HG02763 (cell line): ENCODE results near the gene DDB1.

Experiments
- ATAC-seq: cut with Tn5 transposase; IDR thresholded peaks from one replicate; pipeline ENCODE4 v1.9.1; 2021; ENCODE audit warnings: mild to moderate bottlenecking, moderate library complexity; ENCODE audit not compliant: unreplicated experiment

The DDB1 gene

DNA sequence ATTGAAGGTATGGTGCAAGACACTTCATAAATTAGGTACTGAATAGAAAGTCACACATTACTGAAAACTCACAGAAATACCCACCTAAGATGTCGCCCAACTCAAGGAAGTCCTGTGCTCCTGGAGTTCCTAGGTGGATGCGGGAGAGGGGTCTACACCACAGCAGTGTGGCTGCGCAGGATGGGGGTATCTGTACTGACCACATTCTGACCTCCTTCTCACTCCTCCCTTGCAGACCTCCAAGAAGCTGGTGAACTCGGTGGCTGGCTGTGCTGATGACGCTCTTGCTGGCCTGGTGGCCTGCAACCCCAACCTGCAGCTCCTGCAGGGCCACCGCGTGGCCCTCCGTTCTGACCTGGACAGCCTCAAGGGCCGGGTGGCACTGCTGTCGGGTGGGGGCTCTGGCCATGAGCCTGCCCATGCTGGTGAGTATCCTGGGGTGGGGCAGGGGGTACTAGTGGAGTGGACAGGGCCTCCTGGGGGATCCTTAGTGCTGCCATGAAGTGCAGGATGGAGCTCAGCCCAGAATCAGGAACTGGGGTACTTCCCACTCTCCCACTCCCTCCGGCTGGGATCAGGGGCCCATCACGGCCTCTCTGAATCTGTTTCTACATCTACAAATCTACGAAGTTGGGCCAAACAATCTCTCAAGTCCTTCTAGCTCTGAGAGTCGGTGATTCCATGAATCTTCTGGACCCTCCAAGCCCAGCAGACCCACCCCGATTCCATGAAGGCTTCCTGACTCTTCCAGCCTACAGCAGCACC lies 5.0 kb upstream of the DDB1 start:
- ATAC-seq, result no peak

DNA sequence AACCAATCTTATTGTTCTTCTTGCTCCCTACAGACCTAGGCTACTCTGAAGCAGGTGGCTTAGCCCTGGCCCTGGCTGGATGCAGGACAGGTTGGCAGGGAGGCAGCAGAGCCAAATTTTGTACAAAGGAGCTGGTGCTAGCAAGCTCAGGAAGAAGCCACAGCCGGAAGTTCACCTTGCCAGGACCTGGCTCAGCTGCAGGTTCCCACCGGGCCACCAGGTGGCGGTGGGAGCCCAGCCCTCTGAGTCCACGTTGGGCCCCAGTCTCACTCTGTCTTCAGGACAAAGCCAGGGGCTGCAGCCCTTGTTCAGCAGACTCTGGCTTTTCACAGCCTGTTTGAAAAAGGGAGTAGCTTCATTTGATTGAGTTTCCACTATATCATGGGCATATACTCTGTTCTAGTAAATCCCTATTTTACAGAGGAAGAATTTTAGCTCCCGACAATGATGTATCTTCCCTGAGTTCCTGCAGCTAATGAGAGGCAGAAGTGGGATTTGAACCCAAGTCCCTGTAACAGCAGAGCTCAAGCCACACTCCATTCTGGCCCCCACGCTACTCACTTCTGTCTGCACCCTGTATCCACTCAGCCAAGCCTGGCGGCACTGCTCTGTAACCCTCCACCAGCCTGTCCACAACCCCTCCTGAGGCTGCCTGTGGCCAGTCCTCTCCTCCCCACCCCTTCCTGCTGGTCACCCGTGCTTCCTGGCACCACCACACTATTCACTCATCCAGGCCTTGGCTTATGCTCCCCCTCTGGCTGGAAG lies 3.4 kb upstream of the DDB1 start:
- ATAC-seq, result no peak

DNA sequence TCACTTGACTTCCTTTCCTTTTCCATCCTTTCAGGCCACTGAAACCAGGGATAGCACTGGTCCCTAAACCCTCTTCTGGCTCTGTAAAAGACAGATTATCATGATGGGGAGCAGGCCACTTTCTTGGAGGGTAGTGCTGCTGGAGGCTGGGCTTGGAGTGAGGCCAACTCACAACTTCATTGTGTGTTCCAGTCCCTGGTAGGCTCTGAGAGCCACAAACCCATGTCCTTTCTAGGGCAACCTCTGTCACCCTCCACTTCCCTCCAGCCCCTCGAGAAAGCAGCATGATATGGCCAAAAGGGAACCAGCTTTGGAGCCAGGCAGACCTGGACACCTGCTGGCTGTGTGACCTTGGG lies 2.4 kb upstream of the DDB1 start:
- ATAC-seq, result no peak

DNA sequence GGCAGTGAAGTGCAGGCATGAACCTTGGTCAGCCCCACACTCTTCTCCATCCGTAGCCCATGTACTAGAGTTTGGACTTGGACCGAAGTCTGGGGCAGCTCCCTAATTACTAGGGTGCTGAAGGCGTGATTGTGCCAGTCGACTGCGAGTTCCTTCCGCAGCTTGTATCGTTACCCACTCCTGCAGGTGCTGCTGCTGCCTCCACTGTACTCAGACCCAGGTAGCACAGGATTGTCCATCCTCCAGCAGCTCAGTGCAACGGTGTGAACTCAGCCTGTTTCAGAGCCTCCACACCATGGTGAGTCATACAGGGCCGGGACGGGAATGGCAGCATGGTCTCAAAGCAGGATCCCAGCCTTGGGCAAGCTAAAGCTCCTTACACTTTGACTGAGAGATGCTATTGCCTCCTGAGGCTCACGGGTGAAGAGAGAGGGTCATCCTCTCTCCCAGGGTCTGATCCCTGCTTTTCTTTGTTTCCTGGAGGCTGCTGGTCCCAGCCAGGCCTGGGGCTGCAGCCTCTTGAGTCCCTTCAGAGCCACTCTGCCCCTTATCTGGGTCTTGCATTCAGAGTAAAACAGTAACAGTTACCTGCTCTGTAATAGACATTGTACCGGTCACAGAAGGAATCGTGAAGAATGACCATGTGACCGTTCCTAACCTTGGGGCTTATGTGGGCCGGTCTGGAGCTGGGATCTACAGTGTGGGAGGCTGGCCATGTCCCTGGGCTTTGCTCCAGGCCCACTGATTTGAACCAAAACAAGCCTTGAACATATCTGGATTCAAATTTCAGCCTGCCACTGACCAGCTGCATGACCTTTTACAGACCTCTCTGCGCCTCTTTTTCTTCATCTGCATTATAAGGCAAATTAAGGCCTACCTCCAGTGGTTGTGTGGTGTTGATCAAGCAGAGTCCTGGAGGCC lies 1.8 kb upstream of the DDB1 start:
- no peak for ATAC-seq

DNA sequence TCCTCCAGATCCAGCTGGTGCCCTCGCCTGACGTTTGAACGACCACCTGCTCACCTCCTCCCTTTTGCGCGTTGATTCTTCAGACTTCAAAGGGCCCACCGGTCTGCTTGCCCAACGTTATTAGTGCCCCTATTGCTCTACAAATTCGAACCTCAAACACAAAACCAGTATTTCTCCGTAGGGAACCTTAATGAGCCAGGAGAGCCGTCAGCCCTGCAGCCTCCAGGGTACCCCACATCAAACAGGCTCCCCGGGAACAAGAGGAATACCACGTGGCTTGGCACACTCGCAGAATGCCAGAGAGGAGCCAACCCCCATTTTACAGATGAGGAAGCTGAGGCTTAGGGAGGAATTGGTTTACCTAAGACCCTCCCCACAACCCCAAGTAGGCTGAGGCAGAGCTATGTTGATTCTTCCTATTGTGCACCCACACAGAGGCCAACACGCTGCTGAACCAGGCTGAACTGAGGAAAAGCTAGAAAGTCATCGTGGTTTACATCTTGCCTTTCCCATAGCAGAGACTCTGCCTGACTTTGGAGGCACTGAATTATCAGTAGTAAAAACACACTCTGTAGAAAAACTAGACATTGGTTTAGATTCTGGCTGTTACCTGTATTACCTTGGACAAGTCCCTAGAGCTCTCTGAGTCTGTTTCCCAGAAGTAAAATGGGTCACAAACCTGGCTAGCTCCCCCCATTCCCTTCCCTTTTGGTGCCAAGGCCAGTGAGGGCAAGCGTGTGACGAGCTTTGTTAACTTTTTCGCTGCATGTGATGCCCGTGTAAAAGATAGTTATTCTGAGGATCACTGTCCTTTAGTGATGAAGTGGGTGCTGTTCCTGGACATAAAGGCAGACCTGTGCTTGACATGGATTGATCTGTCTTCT lies 887 bp upstream of the DDB1 start:
- no peak for ATAC-seq

DNA sequence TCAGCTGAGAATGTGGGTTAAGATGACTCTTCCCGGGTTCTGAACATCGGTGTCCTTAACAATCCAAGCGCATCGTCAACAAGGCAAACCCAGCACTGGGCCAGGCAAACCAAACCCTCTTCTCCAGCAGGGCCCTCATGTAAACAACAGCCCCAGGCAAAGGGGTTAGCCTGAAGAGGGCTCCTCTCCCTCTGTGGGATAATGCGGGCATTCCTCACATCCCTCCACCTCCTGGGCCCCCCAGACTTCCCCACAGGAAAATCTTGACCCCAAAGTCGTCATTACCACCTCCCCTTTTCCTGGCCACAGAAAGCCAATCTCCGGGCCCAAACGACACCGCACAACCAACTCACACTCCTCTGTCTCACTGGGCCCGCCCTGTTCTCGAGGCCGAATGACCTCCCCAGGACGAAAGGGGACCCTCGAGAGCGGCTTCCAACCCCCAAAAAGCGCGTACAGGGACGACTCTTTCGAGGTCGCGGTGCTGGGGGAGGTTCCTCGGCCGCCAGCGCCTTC lies 566 bp downstream of the DDB1 start:
- no peak for ATAC-seq

DNA sequence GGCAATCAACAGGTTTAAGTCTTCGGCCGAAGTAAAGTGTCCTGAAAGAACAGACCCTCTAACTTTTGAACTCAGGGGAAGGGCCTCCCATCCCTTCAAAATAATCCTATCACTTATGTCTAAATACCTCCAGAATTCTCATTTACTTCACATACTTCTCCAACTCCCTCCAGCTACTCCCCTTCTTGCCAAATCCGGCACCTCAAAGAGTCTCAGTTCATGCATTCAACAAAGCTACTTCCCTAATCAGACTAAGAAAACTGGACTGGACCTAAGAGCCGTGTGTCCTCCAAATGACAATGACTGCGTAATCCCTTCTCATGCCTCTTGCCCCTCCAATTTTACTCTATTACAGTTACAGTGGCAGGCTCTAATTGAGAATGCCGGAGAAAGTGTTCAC lies 1.3 kb downstream of the DDB1 start:
- ATAC-seq, result no peak

DNA sequence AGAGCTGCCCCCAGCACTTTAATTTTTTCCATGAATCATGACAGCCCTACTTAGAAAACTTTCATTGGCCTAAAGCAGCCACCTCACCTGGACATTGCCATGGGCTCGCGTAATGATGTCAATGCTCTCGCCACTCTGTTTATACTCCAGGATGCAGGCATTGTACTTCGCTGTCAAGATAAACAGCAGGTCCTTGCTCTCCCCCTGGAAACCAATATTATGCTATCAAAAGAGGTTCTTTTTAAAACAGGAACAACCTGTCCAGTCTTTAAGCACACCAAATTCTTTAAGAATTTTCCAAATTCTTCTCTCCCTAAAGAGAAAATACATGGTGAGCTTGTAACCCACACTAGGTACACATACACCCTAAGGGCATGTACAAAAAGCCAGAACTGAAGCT lies 3.0 kb downstream of the DDB1 start:
- ATAC-seq, result no peak

DNA sequence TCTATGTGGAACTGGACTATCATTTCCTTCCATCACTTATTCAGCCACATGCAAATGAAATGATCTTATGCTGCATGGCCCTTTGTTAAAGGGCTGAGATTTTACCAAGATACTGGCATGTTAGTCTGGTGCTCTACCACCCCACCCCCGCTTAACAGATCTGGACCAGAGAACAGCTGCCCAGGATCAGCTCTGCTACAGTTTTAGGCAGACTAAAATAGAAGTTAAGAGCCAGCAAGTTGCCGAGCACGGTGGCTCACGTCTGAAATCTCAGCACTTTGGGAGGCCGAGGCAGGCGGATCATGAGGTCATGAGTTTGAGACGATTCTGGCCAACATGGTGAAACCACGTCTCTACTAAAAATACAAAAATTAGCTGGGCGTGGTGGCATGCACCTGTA lies 4.6 kb downstream of the DDB1 start:
- no peak for ATAC-seq

DNA sequence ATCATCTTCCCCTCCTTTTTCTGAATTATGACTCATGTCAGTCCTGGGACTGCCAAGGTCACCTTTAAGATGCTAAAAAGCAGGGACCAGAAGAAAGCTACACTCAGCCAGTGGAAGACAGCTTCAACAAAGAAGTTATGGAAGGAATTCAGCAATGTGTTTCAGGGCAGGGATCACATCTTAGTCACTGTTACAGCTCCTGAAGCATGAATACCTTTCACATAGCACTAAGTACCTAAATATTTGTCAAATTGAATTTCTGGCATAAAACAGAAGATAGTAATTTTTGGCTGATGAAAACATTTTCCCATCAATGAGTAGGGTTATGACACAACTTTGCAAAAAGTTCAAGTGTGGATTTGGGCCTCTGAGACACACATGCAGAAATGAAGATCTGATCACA lies 5.2 kb downstream of the DDB1 start:
- no peak for ATAC-seq

DNA sequence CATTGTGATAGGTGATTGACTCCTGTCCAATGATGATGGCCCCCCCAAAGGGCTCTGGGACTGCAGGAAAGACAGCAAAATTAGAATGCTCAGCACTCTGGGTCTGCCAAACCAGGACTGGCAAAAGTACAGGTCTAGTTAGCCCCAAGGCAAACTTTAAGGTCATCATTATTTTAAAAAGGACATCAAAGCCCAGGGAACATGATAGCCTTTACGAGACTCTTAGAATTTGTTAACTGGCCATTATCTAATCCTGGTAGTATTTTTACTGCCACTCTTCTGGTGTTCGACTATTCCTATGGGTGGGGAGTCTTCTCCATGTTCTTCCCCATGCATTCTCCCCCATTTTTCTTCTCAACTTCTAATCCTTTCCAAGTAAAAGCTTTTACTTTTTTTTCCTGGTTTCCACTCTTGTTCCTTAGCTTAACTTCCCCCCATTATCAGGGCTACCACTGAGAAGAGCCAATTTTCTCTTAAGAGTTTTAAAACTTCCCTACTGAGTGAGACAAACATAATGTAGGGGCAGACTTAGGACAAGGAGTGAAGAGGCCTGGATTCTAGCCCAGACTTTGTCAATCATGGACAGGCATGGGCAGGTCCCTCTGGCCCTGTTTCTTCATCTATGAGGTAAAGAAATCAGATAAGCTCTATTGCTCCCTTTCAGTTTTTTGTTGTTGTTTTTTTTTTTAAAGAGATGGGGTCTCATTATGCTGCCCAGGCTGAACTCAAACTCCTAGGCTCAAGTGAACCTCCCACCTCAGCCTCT lies 7.1 kb downstream of the DDB1 start:
- ATAC-seq, result no peak

DNA sequence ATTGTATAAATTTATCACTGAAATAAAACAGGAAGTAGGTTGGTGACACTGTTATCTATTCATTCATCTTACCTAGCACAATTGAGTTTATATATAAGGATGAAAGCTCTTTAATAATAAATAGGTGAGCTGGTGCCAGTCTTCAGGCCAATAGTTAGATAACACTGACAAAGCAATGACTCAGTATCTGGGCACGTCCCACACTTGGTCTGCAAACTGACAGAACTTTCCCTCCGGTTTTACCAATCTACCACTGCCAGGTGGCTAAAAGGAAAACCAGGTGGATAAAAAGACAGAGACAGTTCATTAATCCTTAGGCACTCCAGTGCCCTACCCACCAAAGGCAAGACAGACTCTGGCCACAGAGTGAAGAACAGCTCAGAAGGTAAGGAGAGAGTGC lies 17.6 kb downstream of the DDB1 start:
- ATAC-seq, result no peak

DNA sequence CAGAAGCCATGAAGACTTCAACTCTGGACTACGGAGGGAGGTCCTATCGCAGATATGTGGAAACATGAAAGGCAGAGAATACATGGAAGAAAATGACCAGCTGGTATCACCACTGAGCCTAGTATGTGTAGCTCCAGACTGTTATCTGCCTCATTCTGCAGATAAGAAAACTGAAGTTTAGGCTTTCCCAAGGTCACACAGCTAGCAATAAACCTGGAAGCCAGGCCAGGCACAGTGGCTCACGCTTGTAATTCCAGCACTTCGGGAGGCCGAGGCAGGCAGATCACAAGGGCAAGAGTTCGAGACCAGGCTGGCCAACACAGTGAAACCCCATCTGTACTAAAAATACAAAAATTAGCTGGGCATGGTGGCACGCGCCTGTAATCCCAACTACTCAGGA lies 22.2 kb downstream of the DDB1 start:
- no peak for ATAC-seq

DNA sequence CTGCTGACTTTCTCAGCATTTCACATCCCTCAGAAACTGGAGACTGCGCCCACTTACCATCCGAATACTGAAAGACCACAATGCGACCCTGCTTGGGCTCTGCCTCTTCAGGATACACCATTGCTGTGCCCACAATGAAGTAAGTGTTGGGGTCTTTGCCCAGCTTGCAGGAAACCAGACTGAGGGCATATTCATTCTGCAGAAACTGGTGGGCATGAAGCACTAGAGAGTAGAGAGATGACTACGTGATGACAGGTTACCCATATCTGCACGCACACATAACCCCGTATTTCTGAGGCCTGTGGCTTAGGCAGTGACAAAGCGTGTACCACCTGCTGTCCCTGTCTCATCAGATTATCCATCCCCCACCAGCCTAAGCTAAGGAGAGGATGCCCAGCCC lies 23.2 kb downstream of the DDB1 start:
- ATAC-seq, result no peak

DNA sequence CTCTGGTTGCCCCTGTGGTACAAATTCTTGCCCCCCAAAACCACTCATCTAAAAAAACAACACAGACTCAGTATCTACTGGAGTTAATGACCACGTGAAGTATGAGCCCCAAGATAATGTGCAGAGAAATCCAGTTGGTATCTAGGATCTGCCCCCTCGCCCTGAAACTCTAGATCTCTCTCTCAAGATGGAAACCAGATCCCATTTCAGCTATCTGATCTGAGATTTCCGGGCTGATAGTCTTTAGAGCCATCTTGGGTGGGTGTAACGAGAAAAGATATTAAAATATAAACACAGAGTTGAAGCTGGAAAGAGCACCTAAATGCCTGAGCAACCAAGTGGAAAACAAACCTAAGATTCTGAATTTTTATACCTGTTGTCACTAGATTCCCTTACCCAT lies 23.8 kb downstream of the DDB1 start:
- ATAC-seq, result no peak

DNA sequence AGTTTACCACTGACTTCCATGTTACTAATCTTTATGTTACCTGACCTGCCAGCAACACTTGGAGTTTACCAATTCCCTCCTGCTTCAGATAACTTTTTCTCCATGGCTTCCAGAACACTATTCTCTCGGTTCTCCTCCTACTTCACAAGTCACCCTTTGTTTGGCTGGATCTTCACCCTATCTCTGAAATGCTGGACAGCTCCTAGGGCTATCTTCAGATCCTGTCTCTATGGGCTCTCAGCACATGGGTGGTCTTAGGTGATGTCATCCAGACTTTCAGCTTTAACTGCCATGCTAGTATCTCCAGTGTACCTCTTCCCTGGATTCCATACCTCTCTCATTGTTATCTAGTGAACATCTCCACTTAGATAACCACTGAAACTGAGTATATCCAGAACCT lies 25.6 kb downstream of the DDB1 start:
- no peak for ATAC-seq

DNA sequence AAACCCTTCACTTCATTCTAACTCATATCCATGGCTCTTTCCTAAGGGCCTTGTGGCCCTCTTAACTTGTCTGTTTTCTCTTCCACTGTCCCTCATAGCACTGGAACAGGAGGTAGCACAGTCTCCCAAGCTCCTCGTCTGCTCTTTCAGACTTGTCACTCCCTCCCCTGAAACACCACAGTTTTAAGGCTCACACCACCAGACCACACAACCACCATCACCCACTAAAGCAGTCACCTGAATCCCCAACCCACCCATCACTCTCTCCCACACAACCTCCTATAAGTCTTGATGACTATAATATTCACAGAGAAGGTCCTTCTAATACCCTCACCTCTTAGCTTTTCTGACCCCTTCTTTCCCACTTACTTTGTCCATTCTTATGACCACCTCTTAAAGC lies 26.7 kb downstream of the DDB1 start:
- no peak for ATAC-seq

DNA sequence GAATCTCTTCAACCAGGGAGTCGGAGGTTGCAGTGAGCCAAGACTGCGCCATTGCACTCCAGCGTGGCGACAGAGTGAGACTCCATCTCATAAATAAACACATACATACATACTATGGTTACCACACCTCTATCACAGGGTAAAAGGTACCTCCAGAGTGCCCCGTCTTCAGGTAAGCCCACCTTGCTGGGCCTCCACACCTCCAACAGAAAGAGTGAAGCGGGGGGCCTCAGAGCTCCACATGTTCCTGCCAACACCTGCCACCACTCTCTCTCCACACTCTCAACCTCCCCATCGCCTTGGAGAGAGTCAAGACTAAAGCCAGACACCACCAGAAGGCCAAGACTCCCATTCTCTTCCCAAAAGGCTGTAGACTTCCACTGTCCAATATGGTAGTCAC lies 27.5 kb downstream of the DDB1 start:
- ATAC-seq, result no peak

DNA sequence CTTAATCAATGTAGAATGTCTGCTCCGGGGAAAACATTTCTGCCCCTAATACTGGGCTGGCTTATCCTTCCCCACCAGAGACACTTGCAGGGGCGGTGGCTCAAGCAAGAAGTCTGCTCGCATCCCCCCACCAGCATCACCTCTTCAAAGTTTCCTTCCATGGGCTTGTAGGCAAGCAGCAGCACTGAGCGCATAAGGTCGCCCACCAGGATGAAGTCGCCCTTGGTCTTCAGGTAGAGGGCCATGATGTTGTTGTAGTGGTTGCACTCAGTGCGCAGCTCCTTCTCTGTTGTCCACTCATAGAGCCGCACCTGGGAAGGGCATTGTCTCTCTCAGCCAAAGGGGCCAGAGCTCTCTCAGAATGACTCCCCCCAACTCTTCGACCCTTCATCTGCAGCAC lies 29.2 kb downstream of the DDB1 start:
- no peak for ATAC-seq

DNA sequence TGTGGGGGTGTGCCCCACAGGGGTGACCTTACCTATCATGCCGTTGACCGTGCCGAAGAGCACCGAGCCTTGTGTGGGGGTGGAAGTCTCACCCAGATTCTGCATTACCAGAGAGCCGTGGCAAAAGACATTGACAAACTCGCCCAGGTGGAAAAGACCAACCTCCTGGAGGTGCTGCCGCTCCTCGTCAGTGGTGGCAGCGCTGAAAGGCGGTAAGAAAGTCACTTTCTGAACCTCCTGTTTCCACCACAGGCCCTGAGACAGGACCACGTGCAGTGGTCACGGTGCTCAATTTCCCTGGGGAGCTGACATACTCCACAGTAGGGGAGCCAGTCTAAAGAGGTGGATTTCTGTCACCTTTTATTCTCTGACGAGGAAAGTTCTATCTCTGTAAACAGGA lies 30.4 kb downstream of the DDB1 start:
- no peak for ATAC-seq
